H9 (cell line): ENCODE measurements around the gene CEBPE. TPM values are rescaled to one million over a fixed set of nuclear protein-coding genes. Genes with fewer than 3 reads are reported as not detected.

Source experiments
- DNase-seq: peaks from one replicate; pipeline ENCODE4 v3.0.0-alpha.2; 2017
- H2AFZ ChIP-seq: one replicate; pipeline ENCODE4 v1.6.1; 2013; ENCODE audit warnings: mild to moderate bottlenecking, low read length, control low read depth, moderate library complexity
- H2AK5ac ChIP-seq: 2 replicates; pipeline ENCODE4 v1.6.1; 2013; ENCODE audit warnings: low read length, control low read depth, mixed read lengths; ENCODE audit not compliant: insufficient read length
- H2BK120ac ChIP-seq: one replicate; pipeline ENCODE4 v1.6.1; 2013; ENCODE audit warnings: low read depth, mild to moderate bottlenecking, low read length, control low read depth, inconsistent platforms; ENCODE audit not compliant: poor library complexity, severe bottlenecking
- H2BK12ac ChIP-seq: 2 replicates; pipeline ENCODE4 v1.6.1; 2013; ENCODE audit warnings: low read length, control low read depth, mixed read lengths, low read depth; ENCODE audit not compliant: insufficient read length
- H2BK15ac ChIP-seq: 2 replicates; pipeline ENCODE4 v1.6.1; 2013; ENCODE audit warnings: low read depth, low read length, control low read depth
- H2BK20ac ChIP-seq: one replicate; pipeline ENCODE4 v1.6.1; 2013; ENCODE audit warnings: low read depth, mild to moderate bottlenecking, low read length, control low read depth, inconsistent platforms; ENCODE audit not compliant: poor library complexity, severe bottlenecking
- H2BK5ac ChIP-seq: 2 replicates; pipeline ENCODE4 v1.6.1; 2013; ENCODE audit warnings: low read length, control low read depth, mixed read lengths; ENCODE audit not compliant: insufficient read length
- H3K14ac ChIP-seq: 2 replicates; pipeline ENCODE4 v1.6.1; 2013; ENCODE audit warnings: low read length, control low read depth; ENCODE audit not compliant: insufficient read depth
- H3K18ac ChIP-seq: 2 replicates; pipeline ENCODE4 v1.6.1; 2013; ENCODE audit warnings: low read depth, mild to moderate bottlenecking, mixed read lengths, low read length, control low read depth; ENCODE audit not compliant: insufficient read length
- H3K23ac ChIP-seq: 2 replicates; pipeline ENCODE4 v1.6.1; 2013; ENCODE audit warnings: low read length, control low read depth, mixed read lengths, low read depth; ENCODE audit not compliant: insufficient read length
- H3K23me2 ChIP-seq: 2 replicates; pipeline ENCODE4 v1.6.1; 2013; ENCODE audit warnings: low read depth, mild to moderate bottlenecking, mixed read lengths, low read length, control low read depth; ENCODE audit not compliant: insufficient read length, poor library complexity, severe bottlenecking
- H3K27ac ChIP-seq: 2 replicates; pipeline ENCODE4 v1.5.1; 2013; ENCODE audit warnings: low read length, control low read depth, mixed read lengths, low read depth; ENCODE audit not compliant: insufficient read length
- H3K27me3 ChIP-seq: 2 replicates; pipeline ENCODE4 v1.6.1; 2013; ENCODE audit warnings: low read length, control low read depth, inconsistent platforms; ENCODE audit not compliant: insufficient read depth
- H3K4ac ChIP-seq: 2 replicates; pipeline ENCODE4 v1.6.1; 2013; ENCODE audit warnings: low read depth, mild to moderate bottlenecking, control low read depth, inconsistent platforms, low read length, moderate library complexity
- H3K4me1 ChIP-seq: 2 replicates; pipeline ENCODE4 v1.6.1; 2013; ENCODE audit warnings: low read length, control low read depth, inconsistent platforms; ENCODE audit not compliant: insufficient read depth
- H3K4me2 ChIP-seq: 2 replicates; pipeline ENCODE4 v1.6.1; 2013; ENCODE audit warnings: low read length, control low read depth, mixed read lengths; ENCODE audit not compliant: insufficient read length, insufficient read depth
- H3K56ac ChIP-seq: 2 replicates; pipeline ENCODE4 v1.6.1; 2013; ENCODE audit warnings: low read depth, mild to moderate bottlenecking, mixed read lengths, low read length, control low read depth; ENCODE audit not compliant: insufficient read length
- H3K79me1 ChIP-seq: 2 replicates; pipeline ENCODE4 v1.6.1; 2013; ENCODE audit warnings: low read depth, mild to moderate bottlenecking, moderate library complexity, low read length, control low read depth, inconsistent platforms; ENCODE audit not compliant: insufficient read depth, poor library complexity, severe bottlenecking
- H3K79me2 ChIP-seq: 2 replicates; pipeline ENCODE4 v1.6.1; 2013; ENCODE audit warnings: low read length, control low read depth, inconsistent platforms; ENCODE audit not compliant: insufficient read depth
- H3K9ac ChIP-seq: 2 replicates; pipeline ENCODE4 v1.6.1; 2013; ENCODE audit warnings: low read length, control low read depth, mixed read lengths; ENCODE audit not compliant: insufficient read length; ENCODE audit errors: extremely low read depth
- H3K9me3 ChIP-seq: one replicate; pipeline ENCODE4 v1.6.1; 2013; ENCODE audit warnings: low read depth, low read length, inconsistent platforms; ENCODE audit not compliant: control insufficient read depth
- H3T11ph ChIP-seq: one replicate; pipeline ENCODE4 v1.6.1; 2013; ENCODE audit warnings: mild to moderate bottlenecking, low read length, control low read depth, inconsistent platforms
- H4K20me1 ChIP-seq: one replicate; pipeline ENCODE4 v1.6.1; 2013; ENCODE audit not compliant: control insufficient read depth, insufficient read length, insufficient read depth
- H4K5ac ChIP-seq: 2 replicates; pipeline ENCODE4 v1.6.1; 2013; ENCODE audit warnings: low read depth, mild to moderate bottlenecking, mixed read lengths, low read length, control low read depth; ENCODE audit not compliant: insufficient read length
- H4K8ac ChIP-seq: replicated peaks from 2 replicates; pipeline ENCODE4 v1.6.1; 2013; ENCODE audit warnings: low read length, control low read depth, mixed read lengths, low read depth; ENCODE audit not compliant: insufficient read length
- H4K91ac ChIP-seq: 2 replicates; pipeline ENCODE4 v1.6.1; 2013; ENCODE audit warnings: low read depth, mild to moderate bottlenecking, moderate library complexity, mixed read lengths, low read length, control low read depth; ENCODE audit not compliant: insufficient read length
- H3K27ac Mint-ChIP-seq, 3 experiments: 2 replicates in 2 of 3; 3 replicates in 1 of 3; pipeline ENCODE4 v1.8.0; 2020 to 2021; ENCODE audit warnings: mixed read lengths in 3 of 3, mild to moderate bottlenecking in 1 of 3, moderate library complexity in 1 of 3
- H3K27me3 Mint-ChIP-seq: 2 replicates; pipeline ENCODE4 v1.8.0; 2021; ENCODE audit warnings: low read depth, mild to moderate bottlenecking, moderate library complexity, mixed read lengths
- H3K36me3 Mint-ChIP-seq, 3 experiments: 2 replicates in 2 of 3; 3 replicates in 1 of 3; pipeline ENCODE4 v1.8.0; 2020 to 2021; ENCODE audit warnings: low read depth in 3 of 3, mixed read lengths in 3 of 3; ENCODE audit not compliant: insufficient read depth in 1 of 3
- H3K4me1 Mint-ChIP-seq, 2 experiments: 2 replicates each; pipeline ENCODE4 v1.8.0; 2020; ENCODE audit warnings: mixed read lengths in 2 of 2
- H3K4me3 Mint-ChIP-seq, 2 experiments: 2 replicates in 1 of 2; 3 replicates in 1 of 2; pipeline ENCODE4 v1.8.0; 2020 to 2021; ENCODE audit warnings: mild to moderate bottlenecking in 2 of 2, mixed read lengths in 2 of 2, moderate library complexity in 1 of 2
- H3K9me3 Mint-ChIP-seq, 2 experiments: 2 replicates in 1 of 2; 3 replicates in 1 of 2; pipeline ENCODE4 v1.8.0; 2020; ENCODE audit warnings: mild to moderate bottlenecking in 2 of 2, mixed read lengths in 2 of 2, moderate library complexity in 1 of 2
- WGBS: extraction: QIAGEN DNeasy Blood & Tissue Kit; methylation state at CpG from one replicate; pipeline ENCODE4 v1.1.7; 2013; ENCODE audit warnings: missing lambda C conversion rate, low lambda C conversion rate, mixed read lengths; ENCODE audit not compliant: insufficient read length; ENCODE audit errors: extremely low coverage; 5-methylcytosine and 5-hydroxymethylcytosine counted together
- total RNA-seq: library from RNA; stranded (reverse); gene quantifications from 2 replicates; pipeline ENCODE4 v1.2.1, GENCODE V29; 2021
- TF ChIP-seq, protein P1 (sequence below): fragments of 200-600 bp; sonication (generic); conservative IDR thresholded peaks from 3 replicates; pipeline ENCODE4 v1.8.0; 2021; ENCODE audit warnings: antibody characterized with exemption, mild to moderate bottlenecking

The CEBPE gene
- total RNA-seq, 1 experiment from 2014 or later, result not detected

DNA sequence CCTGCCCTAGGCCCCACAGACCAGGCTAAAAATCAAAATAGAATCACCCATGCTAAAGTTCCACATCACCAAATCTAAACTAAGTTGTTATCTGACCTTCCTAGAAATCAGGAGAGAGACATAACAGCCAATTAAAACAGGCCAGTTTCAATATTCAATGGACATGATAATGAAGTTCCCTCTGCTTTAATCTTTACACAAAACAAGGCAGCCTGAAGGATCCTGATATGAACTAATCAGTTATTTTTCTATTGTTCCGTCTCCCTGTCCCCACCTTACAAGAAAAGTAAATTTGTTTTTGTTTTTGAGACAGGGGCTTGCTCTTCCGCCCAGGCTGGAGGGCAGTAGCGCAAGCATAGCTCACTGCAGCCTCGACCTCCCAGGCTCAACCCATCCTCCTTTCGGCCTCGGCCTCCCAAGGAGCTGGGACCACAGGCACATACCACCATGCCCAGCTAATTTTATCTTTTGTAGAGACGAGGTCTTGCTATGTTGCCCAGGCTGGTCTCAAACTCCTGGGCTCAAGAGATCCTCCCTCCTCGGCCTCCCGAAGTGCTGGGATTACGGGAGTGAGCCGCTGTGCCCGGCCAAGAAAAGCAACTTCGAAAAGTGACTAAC lies 5.4 kb upstream of the CEBPE start:
- Histone ChIP-seq H2BK120ac (no peak overlapping the region), H2BK20ac (no peak overlapping the region), H2BK15ac (no peak overlapping the region), H3K23ac (no peak overlapping the region), H2BK5ac (no peak overlapping the region), H2AFZ (no peak overlapping the region), H3K4ac (no peak overlapping the region), H3K9ac (no peak overlapping the region), H3K9me3 (no peaks in the 10 kb centered on the region), H4K91ac (no peak overlapping the region), H2AK5ac (no peak overlapping the region), H3K27me3 (no peaks in the 10 kb centered on the region), H4K20me1 (no peaks in the 10 kb centered on the region), H4K8ac (no peak overlapping the region), H3K79me1 (no peaks in the 10 kb centered on the region), H3K79me2 (no peaks in the 10 kb centered on the region), H3K56ac (no peak overlapping the region), H2BK12ac (no peak overlapping the region), H3K27ac (no peak overlapping the region), H3K4me1 (peaks cover 11% of the 10 kb centered on the region), H3K14ac (no peak overlapping the region), H3K18ac (no peak overlapping the region), H4K5ac (no peak overlapping the region), H3T11ph (no peak overlapping the region), H3K23me2 (no peaks in the 10 kb centered on the region), H3K4me2 (no peak overlapping the region)
- Mint-ChIP-seq H3K36me3 (peaks cover 17 to 26% (median 26%) of the 10 kb centered on the region in 3 experiments; a peak in 6 of 7 replicates), H3K4me3 (no peak overlapping the region), H3K27ac (peak overlapping the region in 1 of 3 experiments; percentile 58; a peak in 1 of 7 replicates), H3K4me1 (peaks cover 50 to 51% of the 10 kb centered on the region in 2 experiments), H3K9me3 (no peaks in the 10 kb centered on the region), H3K27me3 (peaks cover 2% of the 10 kb centered on the region; the same call in 1 of the 2 replicates)
- TF ChIP-seq, protein P1, sequence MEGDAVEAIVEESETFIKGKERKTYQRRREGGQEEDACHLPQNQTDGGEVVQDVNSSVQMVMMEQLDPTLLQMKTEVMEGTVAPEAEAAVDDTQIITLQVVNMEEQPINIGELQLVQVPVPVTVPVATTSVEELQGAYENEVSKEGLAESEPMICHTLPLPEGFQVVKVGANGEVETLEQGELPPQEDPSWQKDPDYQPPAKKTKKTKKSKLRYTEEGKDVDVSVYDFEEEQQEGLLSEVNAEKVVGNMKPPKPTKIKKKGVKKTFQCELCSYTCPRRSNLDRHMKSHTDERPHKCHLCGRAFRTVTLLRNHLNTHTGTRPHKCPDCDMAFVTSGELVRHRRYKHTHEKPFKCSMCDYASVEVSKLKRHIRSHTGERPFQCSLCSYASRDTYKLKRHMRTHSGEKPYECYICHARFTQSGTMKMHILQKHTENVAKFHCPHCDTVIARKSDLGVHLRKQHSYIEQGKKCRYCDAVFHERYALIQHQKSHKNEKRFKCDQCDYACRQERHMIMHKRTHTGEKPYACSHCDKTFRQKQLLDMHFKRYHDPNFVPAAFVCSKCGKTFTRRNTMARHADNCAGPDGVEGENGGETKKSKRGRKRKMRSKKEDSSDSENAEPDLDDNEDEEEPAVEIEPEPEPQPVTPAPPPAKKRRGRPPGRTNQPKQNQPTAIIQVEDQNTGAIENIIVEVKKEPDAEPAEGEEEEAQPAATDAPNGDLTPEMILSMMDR, result no peak
- WGBS, result no CpG with 5 or more reads among the region's 13 CpGs
- no peak for DNase-seq
